Spleen (tissue), 11 donors: ENCODE data around the gene KLF6. TPM values are rescaled to one million over a fixed set of nuclear protein-coding genes. Genes with fewer than 3 reads are reported as not detected.

Experiments
- DNase-seq: peaks from one replicate; pipeline ENCODE4 v3.0.0-alpha.2; 2020
- H3K27ac ChIP-seq, 8 donors: fragments of 200-600 bp; sonication (generic) in 7 of 8; 1 replicate in 4 of 8; 2 replicates in 4 of 8; pipeline versions ENCODE4 v1.5.0 to v1.8.0; 2016 to 2021; ENCODE audit warnings: inconsistent platforms in 4 of 8, mild to moderate bottlenecking in 4 of 8, moderate library complexity in 1 of 8
- H3K27me3 ChIP-seq, 7 donors: fragments of 200-600 bp; sonication (generic) in 6 of 7; replicated peaks in 1 of 7; 1 replicate in 4 of 7; 2 replicates in 3 of 7; pipeline versions ENCODE4 v1.5.0 to v1.8.0; 2016 to 2021; ENCODE audit warnings: inconsistent platforms in 3 of 7, mild to moderate bottlenecking in 1 of 7
- H3K36me3 ChIP-seq, 6 donors: fragments of 200-600 bp; sonication (generic) in 5 of 6; 1 replicate in 4 of 6; 2 replicates in 2 of 6; pipeline versions ENCODE4 v1.5.0 to v1.8.0; 2016 to 2021; ENCODE audit warnings: inconsistent platforms in 2 of 6
- H3K4me1 ChIP-seq, 6 donors: fragments of 200-600 bp; sonication (generic) in 5 of 6; 1 replicate in 3 of 6; 2 replicates in 3 of 6; pipeline versions ENCODE4 v1.5.0 to v1.8.0; 2016 to 2021; ENCODE audit warnings: inconsistent platforms in 3 of 6
- H3K4me3 ChIP-seq, 8 donors: fragments of 200-600 bp; sonication (generic) in 7 of 8; 1 replicate in 4 of 8; 2 replicates in 4 of 8; pipeline versions ENCODE4 v1.5.0 to v1.8.0; 2016 to 2021; ENCODE audit warnings: inconsistent platforms in 4 of 8, mild to moderate bottlenecking in 4 of 8, moderate library complexity in 2 of 8
- H3K9me3 ChIP-seq, 8 donors: fragments of 200-600 bp; sonication (generic) in 7 of 8; 1 replicate in 4 of 8; 2 replicates in 4 of 8; pipeline versions ENCODE4 v1.5.0 to v1.8.0; 2016 to 2021; ENCODE audit warnings: inconsistent platforms in 4 of 8
- CTCF ChIP-seq, 11 experiments: fragments of 200-600 bp in 7 of 11; fragments of 450-650 bp in 4 of 11; sonication (generic) in 4 of 11; IDR thresholded peaks in 8 of 11; conservative IDR thresholded peaks in 3 of 11; 1 replicate in 7 of 11; 2 replicates in 4 of 11; pipeline versions ENCODE4 v1.4.0 to v1.8.0; 2016 to 2021; ENCODE audit warnings: antibody characterized with exemption in 11 of 11, inconsistent platforms in 4 of 11, mild to moderate bottlenecking in 1 of 11
- POLR2A ChIP-seq, 3 donors: fragments of 450-650 bp; IDR thresholded peaks; one replicate each; pipeline ENCODE4 v1.5.1; 2017; ENCODE audit warnings: antibody characterized with exemption in 3 of 3, mild to moderate bottlenecking in 1 of 3
- POLR2AphosphoS5 ChIP-seq, 3 donors: sonication (generic); formaldehyde crosslinking; IDR thresholded peaks; one replicate each; pipeline ENCODE4 v1.5.1; 2017; ENCODE audit warnings: antibody characterized with exemption in 3 of 3
- WGBS, 5 donors: extraction: QIAGEN DNeasy Blood & Tissue Kit in 3 of 5; methylation state at CpG; one replicate each; pipeline versions ENCODE4 v1.1.5 to v1.1.7; 2013 to 2018; 5-methylcytosine and 5-hydroxymethylcytosine counted together
- intact Hi-C: fragments of 100-400 bp; cut with DNase I; formaldehyde crosslinking; loops from one replicate; pipeline ENCODE4 v1.15.0; 2023; ENCODE audit warnings: low total_unique reads
- polyA plus RNA-seq, 3 donors: library from polyadenylated mRNA; stranded (reverse); fragments of 200-250 nt; gene quantifications; one replicate each; pipeline ENCODE4 v1.2.1, GENCODE V29; 2013
- total RNA-seq, 7 donors: library from RNA; depleted of rRNA in 3 of 7; stranded (reverse); fragments of >200 nt in 3 of 7; fragmentation: NEBNext Ultra II Directional in 4 of 7; extraction: Animal tissue kit (Norgen Biotek cat#: 25700) in 4 of 7; gene quantifications; one replicate each; pipeline versions ENCODE4 v1.1.0 to v1.2.1, GENCODE V29; 2016 to 2021
- donor health status: healthy with polysubstance abuse.
- donor health status: DM: no; HTN: no; CAD: no; lungs with moderate emphysema.
- donor health status: DM: no; HTN: no; CAD: no.
- donor health status: Bipolar disorder and iron deficiency.
- donor health status: healthy.
- donor health status: DM: no; HTN: no; CAD: no.
- donor health status: DM: yes; HTN: yes; CAD: no.

KLF6 gene
- total and polyA plus RNA-seq, 10 donors, result 18.8 to 211 (median 92.2) TPM

GRCh38 chr10:3758491-3758970 is 26.5 kb downstream of the KLF6 start:
- Histone ChIP-seq H3K9me3 (no peaks in the 10 kb centered on the region), H3K27me3 (no peaks in the 10 kb centered on the region), H3K27ac (peak overlapping the region in 7 of 8 donors; percentile 2 to 86 (median 74)), H3K4me3 (no peak overlapping the region), H3K4me1 (peaks cover 10 to 87% (median 38%) of the 10 kb centered on the region in 6 donors), H3K36me3 (no peaks in the 10 kb centered on the region)
- intact Hi-C loops, result no loop called here
- no peak for DNase-seq
- no peak for TF ChIP-seq CTCF (IDR thresholded peaks at IDR 0.05 in 8 of 11, conservative IDR thresholded peaks at IDR 0.05 in 3 of 11)
- no peak for TF ChIP-seq POLR2AphosphoS5 (IDR thresholded peaks at IDR 0.05)
- TF ChIP-seq POLR2A (IDR thresholded peaks at IDR 0.05), result no peak
- WGBS, 5 donors, result 87 to 93% (median 91%) methylated on average over 5 to 6 of the region's 6 CpGs

- H3K9me3 ChIP-seq, result no peaks in the 10 kb centered on the region
- DNase-seq, result peak; percentile 87
- peak in 2 of 3 donors; percentile 52 to 56 for TF ChIP-seq POLR2AphosphoS5 (IDR thresholded peaks at IDR 0.05)
- TF ChIP-seq CTCF (IDR thresholded peaks at IDR 0.05 in 8 of 11, conservative IDR thresholded peaks at IDR 0.05 in 3 of 11), result no peak
- no peak for TF ChIP-seq POLR2A (IDR thresholded peaks at IDR 0.05)
- peak overlapping the region; percentile 2 to 86 (median 70) for H3K27ac ChIP-seq
- H3K4me3 ChIP-seq, result peak overlapping the region in 1 of 8 donors; percentile 33
- H3K27me3 ChIP-seq, result no peaks in the 10 kb centered on the region
- H3K4me1 ChIP-seq, result peaks cover 10 to 80% (median 38%) of the 10 kb centered on the region in 6 donors
- intact Hi-C loops, result no loop called here
- WGBS, 5 donors, result 49 to 62% (median 59%) methylated on average over 14 of the region's 14 CpGs
- H3K36me3 ChIP-seq, result no peaks in the 10 kb centered on the region
Observed at GRCh38 chr10:3757638-3758490, 27.1 kb downstream of the KLF6 start.

GRCh38 chr10:3757250-3757637 is 27.8 kb downstream of the KLF6 start:
- DNase-seq, result no peak
- H3K4me3 ChIP-seq, result no peak overlapping the region
- H3K4me1 ChIP-seq, result peaks cover 10 to 74% (median 38%) of the 10 kb centered on the region in 6 donors
- no peaks in the 10 kb centered on the region for H3K27me3 ChIP-seq
- TF ChIP-seq CTCF (IDR thresholded peaks at IDR 0.05 in 8 of 11, conservative IDR thresholded peaks at IDR 0.05 in 3 of 11), result no peak
- TF ChIP-seq POLR2AphosphoS5 (IDR thresholded peaks at IDR 0.05), result no peak
- no peak for TF ChIP-seq POLR2A (IDR thresholded peaks at IDR 0.05)
- peak overlapping the region in 6 of 8 donors; percentile 8 to 86 (median 74) for H3K27ac ChIP-seq
- intact Hi-C loops, result no loop called here
- 65 to 81% (median 75%) methylated on average over 7 of the region's 7 CpGs for WGBS, 5 donors
- H3K36me3 ChIP-seq, result no peaks in the 10 kb centered on the region
- H3K9me3 ChIP-seq, result no peaks in the 10 kb centered on the region

GRCh38 chr10:3756360-3756740 is 28.7 kb downstream of the KLF6 start:
- no peak for DNase-seq
- H3K36me3 ChIP-seq, result no peaks in the 10 kb centered on the region
- no peak overlapping the region for H3K4me3 ChIP-seq
- TF ChIP-seq POLR2A (IDR thresholded peaks at IDR 0.05), result no peak
- TF ChIP-seq POLR2AphosphoS5 (IDR thresholded peaks at IDR 0.05), result no peak
- TF ChIP-seq CTCF (IDR thresholded peaks at IDR 0.05 in 8 of 11, conservative IDR thresholded peaks at IDR 0.05 in 3 of 11), result no peak
- intact Hi-C loops, result no loop called here
- peak overlapping the region in 4 of 8 donors; percentile 66 to 86 (median 75) for H3K27ac ChIP-seq
- no peaks in the 10 kb centered on the region for H3K27me3 ChIP-seq
- 58 to 81% (median 75%) methylated on average over 5 of the region's 5 CpGs for WGBS, 5 donors
- no peaks in the 10 kb centered on the region for H3K9me3 ChIP-seq
- H3K4me1 ChIP-seq, result peaks cover 10 to 65% (median 34%) of the 10 kb centered on the region in 6 donors
